Measurements from ENCODE around the gene C1orf35. TPM values are rescaled to one million over a fixed set of nuclear protein-coding genes. Genes with fewer than 3 reads are reported as not detected.

The C1orf35 gene
- polyA plus RNA-seq, 3 donors = 6.9 to 34.2 (median 10.6) TPM

DNA sequence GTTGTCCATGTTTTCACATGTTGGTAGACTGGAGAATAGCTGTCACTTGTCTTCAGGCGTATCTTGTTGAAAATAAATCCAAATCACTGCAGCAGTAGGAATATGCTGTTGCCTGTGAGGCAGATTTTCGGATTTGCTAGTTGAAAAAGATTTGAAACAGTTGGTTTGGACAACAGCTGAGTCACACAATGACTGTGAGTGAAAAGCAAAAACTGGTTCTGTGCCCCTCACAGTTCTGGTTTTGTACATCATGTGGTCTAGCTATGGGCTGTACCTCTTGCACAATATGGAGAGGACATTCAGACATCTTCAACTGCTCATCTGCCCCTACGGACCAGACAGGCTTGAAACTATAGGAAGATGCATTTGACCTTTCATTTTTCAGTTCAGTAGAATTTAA, 18.8 kb downstream of the C1orf35 start:
- peaks cover 66% of the 10 kb centered on the region for H4K20me1 ChIP-seq (ENCODE audit: insufficient read depth, low read length)
- peak; percentile 82 to 94 (median 93) for DNase-seq
- peaks cover 0 to 2% (median 0%) of the 10 kb centered on the region in 7 donors for H3K9me3 Mint-ChIP-seq
- H3K9me3 ChIP-seq (replicated peaks in 1 of 2; ENCODE audit: control insufficient read depth in 1 of 2, insufficient read depth in 1 of 2, low read length in 2 of 2) = no peaks in the 10 kb centered on the region
- H3K9ac ChIP-seq (ENCODE audit: insufficient read depth, low read length, poor library complexity, severe bottlenecking) = peak overlapping the region; percentile 100
- peak overlapping the region; percentile 94 to 96 for H3K27ac ChIP-seq (ENCODE audit: low read depth in 1 of 2, low read length in 2 of 2)
- peaks cover 0 to 4% (median 2%) of the 10 kb centered on the region in 3 donors for H3K27me3 Mint-ChIP-seq (ENCODE audit: low read depth in 3 of 3)
- H3K4me1 ChIP-seq (ENCODE audit: control insufficient read depth in 1 of 2, insufficient read depth in 2 of 2, low read length in 2 of 2) = peaks cover 68 to 70% of the 10 kb centered on the region in 2 donors
- intact Hi-C loops (cut with micrococcal nuclease) = loop anchor here in 1 of 2 donors (2.0 kb wide), 1 partner anchor 82 kb away; no protein-coding TSS in a partner anchor
- H3K4me1 Mint-ChIP-seq = peaks cover 63% of the 10 kb centered on the region
- H3K36me3 Mint-ChIP-seq = peaks cover 21 to 25% of the 10 kb centered on the region in 2 donors
- TF ChIP-seq, protein P1, sequence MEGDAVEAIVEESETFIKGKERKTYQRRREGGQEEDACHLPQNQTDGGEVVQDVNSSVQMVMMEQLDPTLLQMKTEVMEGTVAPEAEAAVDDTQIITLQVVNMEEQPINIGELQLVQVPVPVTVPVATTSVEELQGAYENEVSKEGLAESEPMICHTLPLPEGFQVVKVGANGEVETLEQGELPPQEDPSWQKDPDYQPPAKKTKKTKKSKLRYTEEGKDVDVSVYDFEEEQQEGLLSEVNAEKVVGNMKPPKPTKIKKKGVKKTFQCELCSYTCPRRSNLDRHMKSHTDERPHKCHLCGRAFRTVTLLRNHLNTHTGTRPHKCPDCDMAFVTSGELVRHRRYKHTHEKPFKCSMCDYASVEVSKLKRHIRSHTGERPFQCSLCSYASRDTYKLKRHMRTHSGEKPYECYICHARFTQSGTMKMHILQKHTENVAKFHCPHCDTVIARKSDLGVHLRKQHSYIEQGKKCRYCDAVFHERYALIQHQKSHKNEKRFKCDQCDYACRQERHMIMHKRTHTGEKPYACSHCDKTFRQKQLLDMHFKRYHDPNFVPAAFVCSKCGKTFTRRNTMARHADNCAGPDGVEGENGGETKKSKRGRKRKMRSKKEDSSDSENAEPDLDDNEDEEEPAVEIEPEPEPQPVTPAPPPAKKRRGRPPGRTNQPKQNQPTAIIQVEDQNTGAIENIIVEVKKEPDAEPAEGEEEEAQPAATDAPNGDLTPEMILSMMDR (IDR thresholded peaks at IDR 0.05) = no peak
- H3K27ac Mint-ChIP-seq = peak overlapping the region; percentile 96 to 99 (median 98)
- H3K36me3 ChIP-seq (replicated peaks in 1 of 2; ENCODE audit: control insufficient read depth in 1 of 2, insufficient read depth in 2 of 2, low read length in 2 of 2) = no peaks in the 10 kb centered on the region
- no peak overlapping the region for H2AFZ ChIP-seq (ENCODE audit: insufficient read depth, low read depth, low read length, poor library complexity, severe bottlenecking)
- no peaks in the 10 kb centered on the region for H3K27me3 ChIP-seq (ENCODE audit: control insufficient read depth in 2 of 2, insufficient read depth in 2 of 2, low read length in 2 of 2)
- 15% methylated on average over 2 of the region's 3 CpGs for WGBS (ENCODE audit: insufficient coverage)
- H3K4me3 ChIP-seq (replicated peaks in 1 of 3; ENCODE audit: low read depth in 2 of 3, low read length in 3 of 3) = peak overlapping the region; percentile 69 to 93 (median 90)
- peak overlapping the region; percentile 86 for H3K4me2 ChIP-seq (replicated peaks; ENCODE audit: extremely low read depth, low read length, poor library complexity, severe bottlenecking)
- peak overlapping the region; percentile 96 to 97 for H3K4me3 Mint-ChIP-seq
- H3K79me2 ChIP-seq (ENCODE audit: insufficient read depth, low read length) = peaks cover 98% of the 10 kb centered on the region

DNA sequence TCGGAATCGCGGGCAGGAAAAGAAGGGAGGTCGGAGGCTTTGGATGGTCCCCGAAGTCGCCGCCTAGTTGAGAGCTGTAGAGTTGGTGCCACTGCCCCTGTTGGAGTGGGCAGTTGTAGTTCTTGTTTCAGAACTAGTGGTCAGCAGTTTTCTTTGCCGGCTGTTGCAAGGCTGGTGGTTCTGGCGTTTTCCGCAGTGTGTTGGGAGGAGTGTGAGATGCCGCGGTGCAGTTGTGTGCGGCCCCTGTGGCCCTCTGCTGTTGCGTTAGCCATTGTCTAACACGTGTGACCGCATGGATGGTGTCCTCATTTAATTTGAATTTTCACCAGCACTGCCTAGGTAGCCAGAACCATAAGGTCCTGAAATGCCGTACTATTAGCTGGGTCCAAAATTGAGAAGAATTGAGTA, 19.2 kb downstream of the C1orf35 start:
- Histone ChIP-seq H3K27ac (ENCODE audit: low read depth in 1 of 2, low read length in 2 of 2) (peak overlapping the region; percentile 94 to 96), H4K20me1 (ENCODE audit: insufficient read depth, low read length) (peaks cover 66% of the 10 kb centered on the region), H3K4me3 (replicated peaks in 1 of 3; ENCODE audit: low read depth in 2 of 3, low read length in 3 of 3) (peak overlapping the region; percentile 69 to 93 (median 90)), H3K9me3 (replicated peaks in 1 of 2; ENCODE audit: control insufficient read depth in 1 of 2, insufficient read depth in 1 of 2, low read length in 2 of 2) (no peaks in the 10 kb centered on the region), H3K27me3 (ENCODE audit: control insufficient read depth in 2 of 2, insufficient read depth in 2 of 2, low read length in 2 of 2) (no peaks in the 10 kb centered on the region), H3K36me3 (replicated peaks in 1 of 2; ENCODE audit: control insufficient read depth in 1 of 2, insufficient read depth in 2 of 2, low read length in 2 of 2) (no peaks in the 10 kb centered on the region), H3K79me2 (ENCODE audit: insufficient read depth, low read length) (peaks cover 96% of the 10 kb centered on the region), H3K4me2 (replicated peaks; ENCODE audit: extremely low read depth, low read length, poor library complexity, severe bottlenecking) (peak overlapping the region; percentile 86), H2AFZ (ENCODE audit: insufficient read depth, low read depth, low read length, poor library complexity, severe bottlenecking) (no peak overlapping the region), H3K4me1 (ENCODE audit: control insufficient read depth in 1 of 2, insufficient read depth in 2 of 2, low read length in 2 of 2) (peaks cover 63 to 65% of the 10 kb centered on the region in 2 donors), H3K9ac (ENCODE audit: insufficient read depth, low read length, poor library complexity, severe bottlenecking) (peak overlapping the region; percentile 100)
- TF ChIP-seq, protein P1 (IDR thresholded peaks at IDR 0.05) = no peak
- Mint-ChIP-seq H3K36me3 (peaks cover 21 to 25% of the 10 kb centered on the region in 2 donors), H3K4me3 (peak overlapping the region; percentile 96 to 97), H3K27ac (peak overlapping the region; percentile 96 to 99 (median 98)), H3K27me3 (ENCODE audit: low read depth in 3 of 3) (peaks cover 0 to 3% (median 0%) of the 10 kb centered on the region in 3 donors), H3K9me3 (peaks cover 0 to 2% (median 0%) of the 10 kb centered on the region in 7 donors), H3K4me1 (peaks cover 61% of the 10 kb centered on the region)
- WGBS (ENCODE audit: insufficient coverage) = under 1% methylated on average over 16 of the region's 17 CpGs
- peak; percentile 40 to 55 (median 43) for DNase-seq
- intact Hi-C loops (cut with micrococcal nuclease) = loop anchor here in 1 of 2 donors (2.0 kb wide), 2 partner anchors 25 to 83 kb away; partner anchors contain the start of gene MRPL55

All from CD14-positive monocyte (primary cell).